HG03175 (cell line): ENCODE results near the gene DOK5.
A peak's percentile ranks its signal among the peaks of the same experiment; 100 is the strongest.

Experiments
- ATAC-seq: cut with Tn5 transposase; IDR thresholded peaks from one replicate; pipeline ENCODE4 v1.9.1; 2021; ENCODE audit warnings: mild to moderate bottlenecking, moderate library complexity; ENCODE audit not compliant: unreplicated experiment

The DOK5 gene

DNA sequence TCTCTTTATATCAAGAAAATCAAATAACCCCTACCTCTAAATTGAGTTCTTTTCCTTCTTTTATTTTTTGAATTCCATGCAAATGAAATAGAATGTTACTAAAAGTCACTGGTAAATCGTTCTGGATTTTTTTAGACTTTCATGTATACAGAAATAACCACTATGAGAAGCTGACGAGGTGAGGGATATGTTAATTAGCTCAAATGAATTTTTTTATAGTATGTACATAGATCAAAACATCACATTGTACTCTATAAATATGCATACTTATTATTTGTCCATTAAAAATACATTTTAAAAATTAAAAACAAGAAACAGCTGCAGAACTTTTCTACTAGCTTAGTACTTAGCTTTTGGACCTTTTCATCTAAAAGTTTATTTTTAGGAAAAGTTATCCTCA, 165.4 kb downstream of the DOK5 start:
- ATAC-seq, result no peak

GRCh38 chr20:54642864-54643667, 167.7 kb downstream of the DOK5 start:
- ATAC-seq, result no peak

DNA sequence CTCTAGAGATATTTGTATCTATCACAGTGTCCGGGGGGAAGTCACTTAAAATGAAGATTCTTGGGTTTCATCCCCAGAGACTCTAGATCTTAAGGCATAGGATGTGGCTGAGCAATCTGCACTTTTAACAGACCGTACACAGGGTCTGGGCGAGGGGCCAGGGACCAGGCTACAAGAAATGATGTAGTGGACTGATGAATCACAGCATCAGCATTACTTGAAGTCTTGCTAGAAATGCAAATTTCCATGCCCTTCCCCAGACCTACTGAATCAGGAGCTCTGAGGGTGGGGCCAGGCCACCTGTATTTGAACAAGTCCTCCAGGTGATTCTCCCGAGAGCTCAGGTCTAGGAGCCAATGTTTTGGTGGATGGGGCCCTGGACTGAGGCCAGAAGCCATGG, 168.4 kb downstream of the DOK5 start:
- ATAC-seq, result no peak

- ATAC-seq, result no peak
Measured at GRCh38 chr20:54645445-54646155, 170.2 kb downstream of the DOK5 start.

- no peak for ATAC-seq
Measured at GRCh38 chr20:54646156-54646517, 170.7 kb downstream of the DOK5 start.

- no peak for ATAC-seq
Measured at GRCh38 chr20:54648421-54649142, 173.2 kb downstream of the DOK5 start.

GRCh38 chr20:54649511-54649962, 174.1 kb downstream of the DOK5 start:
- peak; percentile 66 for ATAC-seq

DNA sequence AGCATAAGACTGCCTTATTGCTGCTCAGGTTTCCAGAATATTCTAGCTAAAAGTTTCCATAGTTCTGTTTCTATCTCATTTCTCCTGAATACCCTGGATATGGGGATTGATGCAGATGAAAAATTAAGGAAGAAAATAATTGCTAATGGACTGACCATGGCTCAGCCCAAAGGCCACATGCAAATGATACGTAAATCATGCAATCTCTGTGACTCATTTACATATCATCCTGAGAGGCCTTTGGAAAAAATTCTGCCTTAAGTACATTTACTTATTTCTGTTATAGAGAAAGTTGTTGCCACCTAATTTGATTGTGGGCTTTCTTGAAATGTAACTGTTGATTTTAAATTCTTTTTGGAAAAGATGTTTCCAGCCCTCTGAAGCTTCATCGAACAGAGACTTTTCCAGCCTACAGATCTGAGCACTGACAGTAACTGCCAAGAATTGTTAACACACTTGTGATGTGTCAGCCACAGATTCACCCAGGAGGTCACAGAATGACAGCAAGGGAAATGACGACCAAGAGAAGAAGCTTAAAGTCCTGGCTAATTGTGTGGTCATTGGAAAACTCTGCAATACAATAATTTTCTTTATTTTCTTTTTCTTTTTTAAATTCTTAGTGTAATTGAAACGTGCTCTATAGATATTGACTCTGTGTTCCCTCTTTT, 174.8 kb downstream of the DOK5 start:
- no peak for ATAC-seq

- no peak for ATAC-seq
Measured at GRCh38 chr20:54651252-54651651, 175.9 kb downstream of the DOK5 start.

GRCh38 chr20:54654450-54654849, 179.1 kb downstream of the DOK5 start:
- ATAC-seq, result no peak

DNA sequence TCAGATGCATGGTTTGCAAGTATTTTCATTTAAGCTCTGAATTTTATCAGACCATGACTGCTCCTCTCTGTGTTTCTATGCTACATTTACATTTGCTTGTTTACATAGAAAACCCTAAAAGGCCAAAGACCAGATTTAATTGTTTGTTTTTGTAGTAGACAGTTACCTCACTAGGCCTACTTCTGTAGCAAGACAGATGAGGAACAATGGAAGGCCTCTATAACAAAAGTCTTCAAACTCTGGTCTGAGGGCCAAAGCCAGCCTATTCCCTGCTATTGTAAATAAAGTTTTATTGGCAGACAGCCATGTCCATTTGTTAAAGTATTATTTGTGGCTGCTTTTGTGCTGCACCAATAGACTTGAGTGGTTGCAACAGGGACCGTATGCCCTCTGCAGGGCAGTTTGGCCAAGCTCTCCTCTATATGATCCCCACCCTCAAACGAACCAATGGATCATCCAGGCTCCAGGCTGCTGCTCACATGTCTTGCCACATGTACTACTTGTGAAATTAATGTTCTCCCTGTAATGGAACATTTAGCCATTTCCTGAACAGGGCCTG, 182.0 kb downstream of the DOK5 start:
- ATAC-seq, result no peak

GRCh38 chr20:54658525-54658924, 183.1 kb downstream of the DOK5 start:
- ATAC-seq, result no peak

GRCh38 chr20:54661265-54661664, 185.9 kb downstream of the DOK5 start:
- ATAC-seq, result no peak

GRCh38 chr20:54661880-54662465, 186.6 kb downstream of the DOK5 start:
- ATAC-seq, result no peak

DNA sequence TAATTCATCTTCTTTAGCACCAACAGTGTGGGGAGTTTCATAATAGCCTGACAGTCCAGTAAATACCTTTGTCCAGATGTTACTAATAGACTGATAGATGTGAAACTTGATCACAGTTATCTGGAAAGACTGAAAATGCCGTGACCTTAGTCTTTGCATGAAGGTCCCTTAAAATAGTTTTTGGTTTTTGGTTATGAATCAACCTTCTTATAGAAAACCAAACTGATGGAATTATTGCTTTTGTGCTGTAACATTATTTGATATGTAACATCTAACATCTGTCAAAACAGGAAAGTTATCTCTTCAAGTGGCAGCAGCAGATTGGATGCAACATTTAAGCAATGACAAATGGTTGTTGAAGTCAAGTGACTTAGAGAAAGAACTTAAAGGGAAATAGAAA, 190.4 kb downstream of the DOK5 start:
- peak; percentile 48 for ATAC-seq

- peak; percentile 83 for ATAC-seq
Measured at GRCh38 chr20:54668271-54669039, 193.1 kb downstream of the DOK5 start.

GRCh38 chr20:54669040-54669363, 193.6 kb downstream of the DOK5 start:
- ATAC-seq, result no peak

GRCh38 chr20:54678253-54678652, 202.9 kb downstream of the DOK5 start:
- ATAC-seq, result no peak

DNA sequence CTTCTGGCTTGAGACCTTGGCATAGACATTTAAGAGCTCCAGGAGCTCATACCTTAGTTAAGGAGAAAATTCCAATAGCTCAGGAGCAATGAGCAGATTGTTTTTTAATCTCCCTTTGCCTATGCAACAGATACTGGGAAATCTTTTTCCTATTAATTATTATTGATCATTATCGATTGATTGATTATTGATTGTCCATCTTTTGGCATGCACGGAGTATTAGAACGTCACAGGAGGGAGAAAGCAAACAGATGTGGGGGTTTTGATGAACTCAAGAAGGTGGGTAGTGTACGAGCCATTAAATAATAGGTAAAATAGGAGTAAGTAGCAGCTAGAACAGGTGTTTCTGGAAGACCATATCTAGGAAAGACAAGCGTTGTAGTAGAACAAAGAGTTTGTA, 205.0 kb downstream of the DOK5 start:
- no peak for ATAC-seq
